ENCODE data around the gene FGF16.
"Not testable (repeated sequence)": the region's sequence is repeated elsewhere in the genome, so short reads cannot be mapped to it uniquely, and the experiment has no call there.

The FGF16 gene

GRCh38 chrX:77446908-77447652 is at the start of gene FGF16:
FGF16 (plus strand) TSS chrX:77447389; CDS start chrX:77447675, 286 bp downstream.
- DNase-seq = no peak

- DNase-seq = no peak
Measured at GRCh38 chrX:77398330-77398954, 48.7 kb upstream of the FGF16 start.

- no peak for DNase-seq
Measured at GRCh38 chrX:77404419-77404818, 42.8 kb upstream of the FGF16 start.

GRCh38 chrX:77407821-77408220 is 39.4 kb upstream of the FGF16 start:
- DNase-seq = not testable (repeated sequence)

GRCh38 chrX:77412631-77413030 is 34.6 kb upstream of the FGF16 start:
- no peak for DNase-seq

- DNase-seq = no peak
Measured at GRCh38 chrX:77415161-77415560, 32.0 kb upstream of the FGF16 start.

- no peak for DNase-seq
Measured at GRCh38 chrX:77415882-77416281, 31.3 kb upstream of the FGF16 start.

- no peak for DNase-seq
Measured at GRCh38 chrX:77422891-77423648, 24.1 kb upstream of the FGF16 start.

- no peak for DNase-seq
Measured at GRCh38 chrX:77426811-77427210, 20.4 kb upstream of the FGF16 start.

GRCh38 chrX:77427611-77428010 is 19.6 kb upstream of the FGF16 start:
- no peak for DNase-seq

GRCh38 chrX:77428551-77428950 is 18.6 kb upstream of the FGF16 start:
- no peak for DNase-seq

GRCh38 chrX:77431227-77431626 is 16.0 kb upstream of the FGF16 start:
- DNase-seq = no peak

GRCh38 chrX:77433001-77433400 is 14.2 kb upstream of the FGF16 start:
- no peak for DNase-seq

- no peak for DNase-seq
Measured at GRCh38 chrX:77434962-77435361, 12.2 kb upstream of the FGF16 start.

- DNase-seq = no peak
Measured at GRCh38 chrX:77436271-77436670, 10.9 kb upstream of the FGF16 start.

- no peak for DNase-seq
Measured at GRCh38 chrX:77436682-77437081, 10.5 kb upstream of the FGF16 start.

GRCh38 chrX:77440330-77440729 is 6.9 kb upstream of the FGF16 start:
- no peak for DNase-seq

GRCh38 chrX:77441033-77441432 is 6.2 kb upstream of the FGF16 start:
- DNase-seq = no peak

- no peak for DNase-seq
Measured at GRCh38 chrX:77441479-77441878, 5.7 kb upstream of the FGF16 start.

GRCh38 chrX:77442728-77443127 is 4.5 kb upstream of the FGF16 start:
- DNase-seq = no peak

- DNase-seq = no peak
Measured at GRCh38 chrX:77444075-77444474, 3.1 kb upstream of the FGF16 start.

GRCh38 chrX:77444545-77444944 is 2.6 kb upstream of the FGF16 start:
- DNase-seq = no peak

- DNase-seq = no peak
Measured at GRCh38 chrX:77446029-77446585, 1.1 kb upstream of the FGF16 start.
